HG03108 (cell line): ENCODE data around the gene P2RY2.

Source experiments
- ATAC-seq: cut with Tn5 transposase; IDR thresholded peaks from one replicate; pipeline ENCODE4 v1.9.1; 2021; ENCODE audit warnings: moderate library complexity; ENCODE audit not compliant: unreplicated experiment

P2RY2 gene

DNA sequence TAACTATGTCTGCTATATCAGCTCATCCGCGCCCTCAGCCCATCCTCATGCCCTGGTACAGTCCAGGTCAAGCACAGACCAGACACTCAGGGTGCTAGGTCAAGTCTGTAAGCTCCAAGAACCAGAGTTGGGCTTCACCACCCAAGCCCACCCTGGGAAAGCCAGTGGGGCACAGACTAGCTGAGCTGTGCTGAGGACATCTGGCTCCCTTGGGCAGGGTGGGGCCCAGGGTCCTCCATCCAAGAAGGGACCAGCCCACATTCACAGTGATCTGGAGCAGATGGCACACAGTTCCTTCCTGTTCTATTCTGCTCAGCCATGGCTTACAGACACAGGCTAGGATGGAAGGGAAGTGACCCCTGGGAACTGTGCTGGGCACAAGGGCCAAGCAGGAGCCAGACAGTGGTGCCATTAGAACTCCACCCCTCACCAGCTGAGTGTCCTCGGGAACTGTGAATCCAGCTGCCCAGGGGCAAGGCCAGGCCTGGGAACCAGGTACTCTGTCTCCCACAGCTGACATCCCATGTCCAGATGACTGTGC is 63.2 kb downstream of the P2RY2 start:
- no peak for ATAC-seq

DNA sequence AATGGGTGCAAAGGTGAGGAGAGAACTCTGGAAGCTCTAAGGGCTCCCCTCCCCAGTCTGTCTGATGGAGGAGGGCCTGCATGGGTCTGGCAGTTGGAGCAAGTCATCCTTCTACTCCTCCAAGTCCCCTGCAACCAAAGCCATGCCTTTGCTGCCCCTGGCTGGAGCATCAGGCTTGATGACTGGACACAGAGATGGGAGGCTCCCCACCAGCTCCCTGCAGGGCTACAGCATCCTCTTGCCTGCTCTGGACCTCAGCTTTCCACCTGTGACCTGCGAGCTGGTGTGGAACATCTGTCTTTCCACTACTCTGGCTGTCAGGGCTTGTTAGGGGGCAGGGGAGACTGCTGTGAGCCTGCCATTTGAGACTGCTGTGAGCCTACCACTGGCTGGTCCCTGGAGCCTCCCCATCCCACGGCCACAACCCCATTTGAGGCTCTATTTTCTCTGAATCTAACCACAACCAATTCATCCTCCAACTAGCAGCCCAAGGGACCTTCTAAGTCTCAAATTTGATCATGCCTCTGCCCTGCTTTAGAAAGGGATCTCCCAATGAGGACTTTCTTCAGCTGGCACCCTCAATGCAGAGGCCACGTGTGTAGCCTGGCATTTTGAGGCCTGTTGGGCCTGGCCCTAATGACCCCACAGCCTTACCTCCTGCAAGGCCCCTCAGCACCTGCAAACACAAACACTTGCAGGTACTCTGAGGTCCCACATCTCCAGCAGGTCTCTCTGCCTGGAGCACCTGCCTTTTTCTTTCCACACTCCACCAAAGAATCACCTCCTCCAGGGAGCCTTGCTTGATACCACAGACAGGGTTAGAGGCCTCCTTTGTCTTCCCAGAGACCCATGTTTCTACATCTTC is 63.9 kb downstream of the P2RY2 start:
- ATAC-seq: no peak

DNA sequence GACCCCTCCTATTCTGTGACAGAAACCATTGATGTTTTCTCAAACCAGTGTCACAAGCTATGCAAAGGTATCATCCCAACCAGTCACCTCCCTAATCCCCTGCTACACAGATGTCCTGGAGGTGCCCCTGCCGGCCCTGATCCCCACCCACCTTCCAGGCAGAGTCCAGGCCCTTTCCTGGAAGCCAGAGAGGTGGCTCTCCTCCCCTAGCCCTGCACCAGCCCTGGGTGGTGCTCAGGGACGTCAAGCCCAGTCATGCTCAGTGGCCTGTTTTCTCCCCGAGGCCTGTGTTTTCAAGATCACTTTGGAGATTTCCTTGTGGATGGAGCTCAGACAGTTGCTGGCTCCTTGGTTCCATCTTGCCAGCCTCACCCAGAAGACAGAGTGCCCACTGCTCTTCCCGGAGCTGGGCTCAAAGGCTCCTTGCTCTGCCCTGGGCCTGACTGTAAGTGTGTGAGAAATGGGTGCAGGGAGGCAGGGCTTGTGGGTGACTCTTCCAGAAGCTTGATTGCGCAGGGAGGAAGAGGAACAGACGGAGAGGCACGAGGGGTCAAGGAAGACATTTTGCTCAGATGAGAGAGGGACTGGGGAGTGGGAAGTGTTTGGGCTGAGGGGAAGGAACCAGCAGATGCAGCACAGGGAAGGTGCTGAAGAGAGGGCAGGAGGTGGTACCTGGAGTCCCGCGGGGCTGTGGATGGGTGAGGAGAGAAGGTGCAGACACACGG is 65.4 kb downstream of the P2RY2 start:
- no peak for ATAC-seq

DNA sequence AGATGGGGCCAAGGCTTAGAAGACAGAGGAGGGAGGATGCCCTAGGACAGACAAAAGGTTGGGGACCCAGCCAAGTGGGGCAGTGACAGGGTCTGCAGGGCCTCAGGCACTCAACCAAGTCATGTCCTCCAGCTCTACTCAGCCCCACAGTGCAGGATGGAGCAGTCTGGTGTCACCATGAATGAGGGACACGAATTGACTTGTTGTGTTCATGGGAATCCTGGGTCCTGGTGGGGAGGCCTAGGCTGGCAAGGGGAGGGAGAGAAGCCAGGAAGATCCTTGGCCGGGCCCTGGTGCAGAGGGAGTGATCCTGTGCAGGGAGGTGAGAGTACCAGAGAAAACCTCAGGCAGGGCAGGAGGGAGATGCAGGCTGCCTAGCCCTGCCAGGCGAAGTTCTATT is 66.0 kb downstream of the P2RY2 start:
- ATAC-seq: no peak

DNA sequence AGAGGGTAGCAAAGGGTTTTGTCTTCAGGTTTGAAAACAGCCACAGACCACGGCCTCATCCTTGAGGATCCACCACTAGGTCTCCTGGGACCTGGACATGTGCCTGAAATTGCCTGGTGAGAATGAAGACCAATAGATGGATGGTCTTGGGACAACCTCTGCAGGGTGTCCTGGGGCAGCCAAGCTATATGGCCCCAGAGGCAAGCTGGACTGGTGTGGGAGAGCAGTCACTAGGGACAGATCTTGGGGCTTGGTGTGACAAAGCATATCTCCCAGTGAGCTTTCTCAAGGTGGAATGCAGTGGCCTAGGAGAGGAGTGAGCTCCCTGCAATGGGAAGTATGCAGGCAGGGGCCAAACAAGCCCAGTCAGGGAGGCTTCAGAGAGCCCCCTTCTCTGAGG is 67.6 kb downstream of the P2RY2 start:
- ATAC-seq: no peak
